Type B pancreatic cell (in vitro differentiated cells): ENCODE data around the gene AGFG2. TPM values are rescaled to one million over a fixed set of nuclear protein-coding genes. Genes with fewer than 3 reads are reported as not detected.

Experiments used
- DNase-seq: peaks from one replicate; pipeline ENCODE4 v3.0.0; 2021; ENCODE audit warnings: mixed read lengths; ENCODE audit not compliant: unreplicated experiment; ENCODE audit errors: extremely low spot score
- H3K27ac Mint-ChIP-seq: 2 replicates; pipeline ENCODE4 v1.8.0; 2021; ENCODE audit warnings: mild to moderate bottlenecking, mixed read lengths
- H3K27me3 Mint-ChIP-seq: 2 replicates; pipeline ENCODE4 v1.8.0; 2021; ENCODE audit warnings: mixed read lengths
- H3K36me3 Mint-ChIP-seq: 2 replicates; pipeline ENCODE4 v1.8.0; 2021; ENCODE audit warnings: mixed read lengths
- H3K4me1 Mint-ChIP-seq: one replicate; pipeline ENCODE4 v1.8.0; 2021; ENCODE audit warnings: mixed read lengths; ENCODE audit not compliant: unreplicated experiment
- H3K4me3 Mint-ChIP-seq: 2 replicates; pipeline ENCODE4 v1.8.0; 2021; ENCODE audit warnings: mild to moderate bottlenecking, mixed read lengths
- H3K9me3 Mint-ChIP-seq: 2 replicates; pipeline ENCODE4 v1.8.0; 2021; ENCODE audit warnings: mixed read lengths
- total RNA-seq: library from RNA; stranded (reverse); gene quantifications from 2 replicates; pipeline ENCODE4 v1.2.1, GENCODE V29; 2021; ENCODE audit warnings: low replicate concordance
- TF ChIP-seq, protein P1 (sequence below): fragments of 200-600 bp; sonication (generic); conservative IDR thresholded peaks from 2 replicates; pipeline ENCODE4 v1.5.0; 2021; ENCODE audit warnings: antibody characterized with exemption, mild to moderate bottlenecking

Gene AGFG2
- total RNA-seq, 1 donor from 2014 or later = 16.3 TPM

DNA sequence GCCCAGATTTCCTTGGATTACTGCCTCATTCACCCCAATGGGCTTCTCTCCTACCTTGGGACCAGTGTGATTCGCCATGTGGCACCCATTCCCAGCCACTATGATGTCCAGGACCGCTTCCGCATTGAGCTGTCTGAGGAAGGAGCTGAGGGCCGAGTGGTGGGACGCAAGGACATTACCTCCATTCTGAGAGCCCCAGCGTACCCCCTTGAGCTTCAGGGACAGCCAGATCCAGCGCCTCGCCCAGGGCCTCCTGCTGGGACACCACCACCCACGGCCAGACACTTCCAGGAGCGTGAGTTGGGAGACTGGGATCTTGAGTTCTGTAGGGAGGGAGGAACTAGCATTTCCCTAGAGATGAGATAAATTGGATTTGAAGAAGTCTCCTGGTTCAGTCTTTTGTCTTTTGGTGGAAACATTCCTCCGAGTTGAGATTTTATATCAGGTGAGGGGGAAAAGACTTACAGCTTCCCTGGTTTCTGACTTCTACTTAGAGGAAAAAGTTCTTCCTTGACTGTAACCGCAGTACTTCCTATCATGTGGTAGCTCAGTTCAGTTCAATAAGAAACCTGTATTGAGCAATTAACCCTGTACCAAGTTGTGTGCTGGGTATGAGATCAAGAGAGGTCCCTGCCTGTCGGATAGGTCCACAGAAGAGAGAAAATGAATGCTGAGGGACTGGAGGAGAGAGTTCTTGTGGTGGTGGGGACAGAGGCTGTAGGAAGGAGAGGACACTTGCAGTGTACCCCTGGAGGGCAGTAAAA lies 74.6 kb downstream of the AGFG2 start:
- Mint-ChIP-seq H3K4me1 (peaks cover 7% of the 10 kb centered on the region), H3K27ac (no peak overlapping the region), H3K9me3 (no peaks in the 10 kb centered on the region), H3K27me3 (no peaks in the 10 kb centered on the region), H3K4me3 (peak overlapping the region; percentile 87), H3K36me3 (peaks cover 4% of the 10 kb centered on the region)
- no peak for DNase-seq
- TF ChIP-seq, protein P1, sequence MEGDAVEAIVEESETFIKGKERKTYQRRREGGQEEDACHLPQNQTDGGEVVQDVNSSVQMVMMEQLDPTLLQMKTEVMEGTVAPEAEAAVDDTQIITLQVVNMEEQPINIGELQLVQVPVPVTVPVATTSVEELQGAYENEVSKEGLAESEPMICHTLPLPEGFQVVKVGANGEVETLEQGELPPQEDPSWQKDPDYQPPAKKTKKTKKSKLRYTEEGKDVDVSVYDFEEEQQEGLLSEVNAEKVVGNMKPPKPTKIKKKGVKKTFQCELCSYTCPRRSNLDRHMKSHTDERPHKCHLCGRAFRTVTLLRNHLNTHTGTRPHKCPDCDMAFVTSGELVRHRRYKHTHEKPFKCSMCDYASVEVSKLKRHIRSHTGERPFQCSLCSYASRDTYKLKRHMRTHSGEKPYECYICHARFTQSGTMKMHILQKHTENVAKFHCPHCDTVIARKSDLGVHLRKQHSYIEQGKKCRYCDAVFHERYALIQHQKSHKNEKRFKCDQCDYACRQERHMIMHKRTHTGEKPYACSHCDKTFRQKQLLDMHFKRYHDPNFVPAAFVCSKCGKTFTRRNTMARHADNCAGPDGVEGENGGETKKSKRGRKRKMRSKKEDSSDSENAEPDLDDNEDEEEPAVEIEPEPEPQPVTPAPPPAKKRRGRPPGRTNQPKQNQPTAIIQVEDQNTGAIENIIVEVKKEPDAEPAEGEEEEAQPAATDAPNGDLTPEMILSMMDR = no peak

DNA sequence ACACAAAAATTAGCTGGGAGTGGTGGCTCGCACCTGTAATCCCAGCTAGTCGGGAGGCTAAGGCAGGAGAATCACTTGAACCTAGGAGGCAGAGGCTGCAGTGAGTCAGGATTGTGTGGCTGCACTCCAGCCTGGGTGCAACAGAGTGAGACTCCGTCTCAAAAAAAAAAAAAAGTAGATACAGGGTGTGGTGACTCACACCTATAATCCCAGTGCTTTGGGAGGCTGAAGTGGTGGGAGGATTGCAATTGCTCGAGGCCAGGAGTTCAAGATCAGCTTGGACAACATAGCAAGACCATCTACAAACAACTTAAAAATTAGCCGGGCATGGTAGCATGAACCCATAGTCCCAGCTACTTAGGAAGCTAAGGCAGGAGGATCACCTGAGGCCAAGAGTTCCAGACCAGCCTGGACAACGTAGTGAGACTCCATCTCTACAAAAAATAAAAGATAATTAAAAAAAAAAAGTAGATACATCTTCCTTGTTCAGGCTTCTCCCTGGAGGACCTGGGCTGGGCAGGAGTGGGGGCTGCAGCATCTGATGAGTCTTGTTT lies 75.4 kb downstream of the AGFG2 start:
- Mint-ChIP-seq H3K4me1 (peaks cover 7% of the 10 kb centered on the region), H3K4me3 (no peak overlapping the region), H3K9me3 (no peaks in the 10 kb centered on the region), H3K36me3 (peaks cover 4% of the 10 kb centered on the region), H3K27me3 (no peaks in the 10 kb centered on the region), H3K27ac (no peak overlapping the region)
- DNase-seq = no peak
- TF ChIP-seq, protein P1 = no peak

Other genes with a start within 250 kb of the AGFG2 start
- gene SPDYE3, start 231.5 kb upstream of the AGFG2 start, total RNA-seq = not detected in 2 replicates
- 45.2 and 51.5 TPM in 2 replicates for gene PILRB, start 181.1 kb upstream of the AGFG2 start, total RNA-seq
- gene PILRA, start 165.7 kb upstream of the AGFG2 start, total RNA-seq = 2.1 and 2.8 TPM in 2 replicates
- 2.2 and 2.7 TPM in 2 replicates for gene ZCWPW1, start 110.5 kb upstream of the AGFG2 start, total RNA-seq
- 27.5 and 36.6 TPM in 2 replicates for gene MEPCE, start 109.4 kb upstream of the AGFG2 start, total RNA-seq
- gene PPP1R35, start 102.7 kb upstream of the AGFG2 start, total RNA-seq = 31.4 and 33.8 TPM in 2 replicates
- gene SPACDR, start 74.9 kb upstream of the AGFG2 start, total RNA-seq = 1.4 and 2.8 TPM in 2 replicates
- 45.3 and 57.6 TPM in 2 replicates for gene TSC22D4, start 60.0 kb upstream of the AGFG2 start, total RNA-seq
- gene NYAP1, start 55.3 kb upstream of the AGFG2 start, total RNA-seq = 2.1 and 6.3 TPM in 2 replicates
- 3.1 and 5.6 TPM in 2 replicates for gene SAP25, start 34.7 kb downstream of the AGFG2 start, total RNA-seq
- gene LRCH4, start 46.9 kb downstream of the AGFG2 start, total RNA-seq = 64.5 and 66.7 TPM in 2 replicates
- 0.76 and 0.77 TPM in 2 replicates for gene FBXO24, start 47.1 kb downstream of the AGFG2 start, total RNA-seq
- 11.6 and 152 TPM in 2 replicates for gene PCOLCE, start 63.2 kb downstream of the AGFG2 start, total RNA-seq
- gene MOSPD3, start 73.3 kb downstream of the AGFG2 start, total RNA-seq = 28.3 and 29.0 TPM in 2 replicates
- gene TFR2, start 102.3 kb downstream of the AGFG2 start, total RNA-seq = 1.8 and 2.5 TPM in 2 replicates
- gene ACTL6B, start 117.2 kb downstream of the AGFG2 start, total RNA-seq = 1.8 and 2.4 TPM in 2 replicates
- gene GNB2, start 134.5 kb downstream of the AGFG2 start, total RNA-seq = 179 and 203 TPM in 2 replicates
- 49.5 and 79.4 TPM in 2 replicates for gene GIGYF1, start 155.0 kb downstream of the AGFG2 start, total RNA-seq
- gene POP7, start 166.9 kb downstream of the AGFG2 start, total RNA-seq = 39.2 and 41.0 TPM in 2 replicates
- gene EPO, start 181.3 kb downstream of the AGFG2 start, total RNA-seq = 0.22 and 0.40 TPM in 2 replicates
- not detected in 2 replicates for gene ZAN, start 194.4 kb downstream of the AGFG2 start, total RNA-seq